Stimulated activated naive CD8-positive, alpha-beta T cell treated with anti-CD3 and anti-CD28 coated beads, Interleukin-15, amount 100 ng/mL, for 72 hours (primary cell): ENCODE data around the gene SH2D7.
"Not testable (repeated sequence)": the region's sequence is repeated elsewhere in the genome, so short reads cannot be mapped to it uniquely, and the experiment has no call there.

ENCODE experiments used
- ATAC-seq: fragments of 150-1000 bp; cut with Tn5 transposase; 2 replicates; pipeline ENCODE4 v1.10.0; 2021; ENCODE audit warnings: mild to moderate bottlenecking, moderate library complexity
- DNase-seq, 2 donors: peaks; one replicate each; pipeline ENCODE4 v3.0.0; 2021 to 2022
- H3K27ac Mint-ChIP-seq, 2 donors: one replicate each; pipeline ENCODE4 v1.8.0; 2022; ENCODE audit warnings: mild to moderate bottlenecking in 2 of 2, mixed read lengths in 2 of 2, moderate library complexity in 2 of 2
- H3K27me3 Mint-ChIP-seq: one replicate; pipeline ENCODE4 v1.8.0; 2022; ENCODE audit warnings: mixed read lengths
- H3K4me1 Mint-ChIP-seq: one replicate; pipeline ENCODE4 v1.8.0; 2022; ENCODE audit warnings: mild to moderate bottlenecking, mixed read lengths
- H3K4me3 Mint-ChIP-seq, 2 donors: one replicate each; pipeline ENCODE4 v1.8.0; 2022; ENCODE audit warnings: mild to moderate bottlenecking in 2 of 2, mixed read lengths in 2 of 2, moderate library complexity in 1 of 2
- H3K9me3 Mint-ChIP-seq, 2 donors: one replicate each; pipeline ENCODE4 v1.8.0; 2022; ENCODE audit warnings: mixed read lengths in 2 of 2

The SH2D7 gene

GRCh38 chr15:78151075-78151474 lies 58.7 kb downstream of the SH2D7 start:
- Mint-ChIP-seq H3K4me1 (peaks cover 45% of the 10 kb centered on the region), H3K4me3 (peak overlapping the region; percentile 90 to 98)
- not testable (repeated sequence) for H3K27ac Mint-ChIP-seq, H3K9me3 Mint-ChIP-seq, ATAC-seq, H3K27me3 Mint-ChIP-seq, DNase-seq
